ENCODE measurements around the gene ARMCX4. TPM values are rescaled to one million over a fixed set of nuclear protein-coding genes. Genes with fewer than 3 reads are reported as not detected.

Gene ARMCX4
- total RNA-seq, 1 donor, result 5.1 TPM

DNA sequence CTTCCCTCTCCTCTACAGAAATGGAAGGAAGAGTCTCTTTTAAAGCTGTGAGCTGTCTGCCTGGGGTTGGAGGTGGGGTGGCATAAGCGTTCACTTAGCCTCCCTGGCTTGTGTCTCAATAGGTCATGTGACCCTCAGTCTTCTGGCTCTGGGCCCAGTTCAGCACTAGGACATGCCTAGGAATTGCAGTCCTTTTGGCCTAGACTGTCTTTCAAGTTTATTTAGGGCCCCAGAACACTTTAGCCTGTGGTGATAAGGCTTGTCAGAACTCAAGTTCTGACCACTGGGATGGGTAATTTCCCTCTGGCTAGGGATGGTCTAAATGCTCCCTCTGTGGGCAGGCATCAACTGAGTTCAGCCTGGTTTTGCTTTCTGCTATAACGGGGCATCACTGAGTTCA is 34.3 kb upstream of the ARMCX4 start:
- TF ChIP-seq, protein P1, sequence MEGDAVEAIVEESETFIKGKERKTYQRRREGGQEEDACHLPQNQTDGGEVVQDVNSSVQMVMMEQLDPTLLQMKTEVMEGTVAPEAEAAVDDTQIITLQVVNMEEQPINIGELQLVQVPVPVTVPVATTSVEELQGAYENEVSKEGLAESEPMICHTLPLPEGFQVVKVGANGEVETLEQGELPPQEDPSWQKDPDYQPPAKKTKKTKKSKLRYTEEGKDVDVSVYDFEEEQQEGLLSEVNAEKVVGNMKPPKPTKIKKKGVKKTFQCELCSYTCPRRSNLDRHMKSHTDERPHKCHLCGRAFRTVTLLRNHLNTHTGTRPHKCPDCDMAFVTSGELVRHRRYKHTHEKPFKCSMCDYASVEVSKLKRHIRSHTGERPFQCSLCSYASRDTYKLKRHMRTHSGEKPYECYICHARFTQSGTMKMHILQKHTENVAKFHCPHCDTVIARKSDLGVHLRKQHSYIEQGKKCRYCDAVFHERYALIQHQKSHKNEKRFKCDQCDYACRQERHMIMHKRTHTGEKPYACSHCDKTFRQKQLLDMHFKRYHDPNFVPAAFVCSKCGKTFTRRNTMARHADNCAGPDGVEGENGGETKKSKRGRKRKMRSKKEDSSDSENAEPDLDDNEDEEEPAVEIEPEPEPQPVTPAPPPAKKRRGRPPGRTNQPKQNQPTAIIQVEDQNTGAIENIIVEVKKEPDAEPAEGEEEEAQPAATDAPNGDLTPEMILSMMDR (IDR thresholded peaks at IDR 0.05; ENCODE audit: extremely low read depth, low read depth, low read length), result no peak
- no peak overlapping the region for H3K27ac ChIP-seq (ENCODE audit: low read depth, low read length)
- no peak for DNase-seq (ENCODE audit: insufficient read length, low spot score, missing footprints)

DNA sequence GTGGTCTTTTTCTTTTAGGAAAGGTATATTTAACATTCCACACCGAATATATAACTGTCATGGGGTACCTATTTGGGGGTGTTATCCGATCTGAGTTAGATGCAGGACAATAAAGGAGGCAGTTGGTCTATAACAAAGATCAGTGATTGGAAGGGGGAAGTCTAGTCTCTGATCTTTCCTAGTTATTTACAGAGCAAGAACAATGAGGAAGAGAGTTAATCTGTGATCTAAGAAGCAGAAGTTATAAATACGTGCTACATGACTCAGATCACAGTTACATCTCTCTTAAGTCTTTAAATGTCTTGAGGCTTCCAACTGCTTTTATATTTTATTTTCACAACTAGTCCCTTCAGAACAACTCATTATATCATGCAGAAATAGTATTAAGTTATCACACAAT is 33.2 kb upstream of the ARMCX4 start:
- H3K9me3 ChIP-seq (ENCODE audit: low read depth, low read length), result no peaks in the 10 kb centered on the region
- H3K4me3 ChIP-seq (ENCODE audit: insufficient read depth, low read length), result no peak overlapping the region
- no peak overlapping the region for H3K27ac ChIP-seq (ENCODE audit: low read depth, low read length)
- TF ChIP-seq, protein P1 (IDR thresholded peaks at IDR 0.05; ENCODE audit: extremely low read depth, low read depth, low read length), result no peak
- no peak overlapping the region for H3K4me2 ChIP-seq (ENCODE audit: insufficient read depth, low read length)
- no peak overlapping the region for H2AFZ ChIP-seq (ENCODE audit: low read length)
- no peaks in the 10 kb centered on the region for H3K79me2 ChIP-seq (ENCODE audit: insufficient read depth, low read length)
- H3K27me3 ChIP-seq (ENCODE audit: insufficient read depth, low read length), result no peaks in the 10 kb centered on the region
- H3K36me3 ChIP-seq (ENCODE audit: insufficient read depth, low read length), result no peaks in the 10 kb centered on the region
- peaks cover 2% of the 10 kb centered on the region for H3K4me1 ChIP-seq (ENCODE audit: insufficient read depth, low read length)
- no peaks in the 10 kb centered on the region for H4K20me1 ChIP-seq (ENCODE audit: insufficient read depth, low read length)
- DNase-seq (ENCODE audit: insufficient read length, low spot score, missing footprints), result no peak

More for the DNA sequence above, 34.3 kb upstream of the ARMCX4 start:
- Histone ChIP-seq H3K27me3 (ENCODE audit: insufficient read depth, low read length) (no peaks in the 10 kb centered on the region), H3K36me3 (ENCODE audit: insufficient read depth, low read length) (no peaks in the 10 kb centered on the region), H3K4me2 (ENCODE audit: insufficient read depth, low read length) (no peak overlapping the region), H3K4me3 (ENCODE audit: insufficient read depth, low read length) (no peak overlapping the region), H2AFZ (ENCODE audit: low read length) (no peak overlapping the region), H3K9me3 (ENCODE audit: low read depth, low read length) (no peaks in the 10 kb centered on the region), H4K20me1 (ENCODE audit: insufficient read depth, low read length) (no peaks in the 10 kb centered on the region), H3K4me1 (ENCODE audit: insufficient read depth, low read length) (peaks cover 2% of the 10 kb centered on the region), H3K79me2 (ENCODE audit: insufficient read depth, low read length) (no peaks in the 10 kb centered on the region)

DNA sequence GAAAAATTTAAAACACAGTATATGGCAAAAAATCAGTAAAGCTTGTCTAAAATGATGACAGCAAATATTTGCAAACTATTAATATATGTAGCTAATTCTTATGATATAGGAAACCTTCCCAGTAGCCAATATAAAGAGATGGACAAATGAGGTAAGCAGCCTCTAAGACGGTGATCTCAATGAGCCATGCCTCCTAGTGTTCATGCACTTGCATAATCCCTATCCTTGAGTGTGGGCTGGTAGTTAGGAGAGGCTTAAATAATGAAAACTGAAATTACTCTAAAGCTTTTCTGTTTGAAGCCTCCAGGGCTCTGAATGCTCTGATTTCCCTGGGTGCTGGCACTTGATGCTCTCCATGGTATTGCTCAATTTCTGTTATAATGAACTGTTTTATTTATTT is 24.6 kb upstream of the ARMCX4 start:
- Histone ChIP-seq H3K9me3 (ENCODE audit: low read depth, low read length) (no peaks in the 10 kb centered on the region), H3K4me2 (ENCODE audit: insufficient read depth, low read length) (no peak overlapping the region), H2AFZ (ENCODE audit: low read length) (no peak overlapping the region), H3K4me1 (ENCODE audit: insufficient read depth, low read length) (no peaks in the 10 kb centered on the region), H3K27me3 (ENCODE audit: insufficient read depth, low read length) (no peaks in the 10 kb centered on the region), H3K36me3 (ENCODE audit: insufficient read depth, low read length) (no peaks in the 10 kb centered on the region), H3K79me2 (ENCODE audit: insufficient read depth, low read length) (no peaks in the 10 kb centered on the region), H3K27ac (ENCODE audit: low read depth, low read length) (no peak overlapping the region), H4K20me1 (ENCODE audit: insufficient read depth, low read length) (no peaks in the 10 kb centered on the region), H3K4me3 (ENCODE audit: insufficient read depth, low read length) (no peak overlapping the region)
- TF ChIP-seq, protein P1 (IDR thresholded peaks at IDR 0.05; ENCODE audit: extremely low read depth, low read depth, low read length), result no peak
- DNase-seq (ENCODE audit: insufficient read length, low spot score, missing footprints), result no peak

- Histone ChIP-seq H3K4me1 (ENCODE audit: insufficient read depth, low read length) (no peaks in the 10 kb centered on the region), H2AFZ (ENCODE audit: low read length) (no peak overlapping the region), H3K9me3 (ENCODE audit: low read depth, low read length) (no peaks in the 10 kb centered on the region), H3K4me3 (ENCODE audit: insufficient read depth, low read length) (no peak overlapping the region), H3K4me2 (ENCODE audit: insufficient read depth, low read length) (no peak overlapping the region), H4K20me1 (ENCODE audit: insufficient read depth, low read length) (no peaks in the 10 kb centered on the region), H3K27ac (ENCODE audit: low read depth, low read length) (no peak overlapping the region), H3K27me3 (ENCODE audit: insufficient read depth, low read length) (no peaks in the 10 kb centered on the region), H3K36me3 (ENCODE audit: insufficient read depth, low read length) (no peaks in the 10 kb centered on the region), H3K79me2 (ENCODE audit: insufficient read depth, low read length) (no peaks in the 10 kb centered on the region)
- TF ChIP-seq, protein P1 (IDR thresholded peaks at IDR 0.05; ENCODE audit: extremely low read depth, low read depth, low read length), result peak; percentile 49
- DNase-seq (ENCODE audit: insufficient read length, low spot score, missing footprints), result peak; percentile 10
Observed at GRCh38 chrX:101462892-101463291, 22.4 kb upstream of the ARMCX4 start.

Data from osteoblast (primary cell).